D721Med (cell line): ENCODE measurements around the gene SKAP2.
A peak's percentile ranks its signal among the peaks of the same experiment; 100 is the strongest.

Experiments
- DNase-seq: peaks from one replicate; pipeline ENCODE4 v3.0.0; 2011; ENCODE audit warnings: low spot score; ENCODE audit not compliant: insufficient read length
- FAIRE-seq: peaks from 2 replicates; lab custom pipeline; 2011; peaks lifted over from hg19 to GRCh38; lab: Jason Lieb, UNC
- TF ChIP-seq, protein P1 (sequence below): IDR thresholded peaks from 2 replicates; pipeline ENCODE4 v1.5.1; 2012; ENCODE audit warnings: mild to moderate bottlenecking, control low read depth; ENCODE audit not compliant: insufficient read depth; ENCODE audit errors: missing control alignments

Gene SKAP2

DNA sequence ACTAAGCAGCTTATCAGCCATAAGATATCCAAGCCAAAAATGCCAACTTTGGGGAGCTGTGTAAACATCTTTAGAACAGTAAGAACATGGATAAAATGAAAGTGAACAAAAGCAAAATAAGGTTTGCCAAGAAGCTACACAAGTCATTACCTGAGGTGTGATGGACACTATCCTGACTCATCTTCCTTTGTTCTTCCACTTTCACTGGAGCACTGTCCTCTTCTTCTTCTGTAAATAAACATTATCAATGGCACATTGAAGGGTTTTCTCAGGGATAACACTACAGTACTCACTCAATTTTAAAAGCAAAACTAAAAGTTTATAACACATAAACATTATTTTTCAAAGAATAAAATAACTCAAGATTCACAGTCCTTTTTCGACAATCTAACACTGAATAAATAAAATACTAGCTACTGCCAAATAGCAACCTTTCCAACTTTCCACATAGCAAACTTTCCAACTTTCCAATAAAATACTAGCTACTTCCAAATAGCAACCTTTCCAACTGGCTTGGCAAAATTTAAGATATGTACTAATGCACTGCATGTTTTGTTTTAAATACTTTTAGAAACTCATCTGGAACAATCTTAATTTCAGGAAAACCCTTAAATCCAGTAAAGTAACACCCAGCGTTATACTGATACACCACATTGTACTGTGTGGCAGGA is 174.1 kb downstream of the SKAP2 start:
- FAIRE-seq (no peak), DNase-seq (no peak)
- TF ChIP-seq, protein P1, sequence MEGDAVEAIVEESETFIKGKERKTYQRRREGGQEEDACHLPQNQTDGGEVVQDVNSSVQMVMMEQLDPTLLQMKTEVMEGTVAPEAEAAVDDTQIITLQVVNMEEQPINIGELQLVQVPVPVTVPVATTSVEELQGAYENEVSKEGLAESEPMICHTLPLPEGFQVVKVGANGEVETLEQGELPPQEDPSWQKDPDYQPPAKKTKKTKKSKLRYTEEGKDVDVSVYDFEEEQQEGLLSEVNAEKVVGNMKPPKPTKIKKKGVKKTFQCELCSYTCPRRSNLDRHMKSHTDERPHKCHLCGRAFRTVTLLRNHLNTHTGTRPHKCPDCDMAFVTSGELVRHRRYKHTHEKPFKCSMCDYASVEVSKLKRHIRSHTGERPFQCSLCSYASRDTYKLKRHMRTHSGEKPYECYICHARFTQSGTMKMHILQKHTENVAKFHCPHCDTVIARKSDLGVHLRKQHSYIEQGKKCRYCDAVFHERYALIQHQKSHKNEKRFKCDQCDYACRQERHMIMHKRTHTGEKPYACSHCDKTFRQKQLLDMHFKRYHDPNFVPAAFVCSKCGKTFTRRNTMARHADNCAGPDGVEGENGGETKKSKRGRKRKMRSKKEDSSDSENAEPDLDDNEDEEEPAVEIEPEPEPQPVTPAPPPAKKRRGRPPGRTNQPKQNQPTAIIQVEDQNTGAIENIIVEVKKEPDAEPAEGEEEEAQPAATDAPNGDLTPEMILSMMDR: no peak

DNA sequence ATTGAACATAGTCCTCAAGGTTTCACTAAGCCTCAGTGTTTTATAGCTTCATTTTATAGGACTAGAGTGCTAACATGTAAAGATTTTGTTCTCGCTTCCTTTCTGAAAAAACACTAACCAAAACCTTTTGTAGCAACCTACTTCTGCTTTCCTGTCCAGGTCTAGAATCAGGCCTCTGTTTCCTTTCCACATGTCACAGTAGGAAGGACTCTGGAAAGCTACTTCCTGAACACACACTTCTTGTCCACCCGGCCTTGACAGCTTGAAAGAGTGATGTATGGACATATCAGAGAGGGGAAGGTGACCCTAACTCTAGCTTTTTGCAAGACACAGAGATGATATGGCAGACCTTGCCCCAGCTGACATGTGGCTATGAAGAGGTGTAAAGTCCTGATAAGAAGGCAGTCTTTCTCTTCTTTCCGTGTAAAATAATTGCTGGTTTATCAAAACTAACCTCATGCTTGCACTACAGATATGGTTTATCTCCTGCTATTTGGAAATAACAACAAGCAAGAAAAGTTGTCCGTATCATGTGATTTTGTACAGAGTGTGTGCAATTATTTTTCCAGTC is 175.4 kb downstream of the SKAP2 start:
- FAIRE-seq (no peak), DNase-seq (no peak)
- TF ChIP-seq, protein P1: no peak

GRCh38 chr7:26688388-26688787 is 176.0 kb downstream of the SKAP2 start:
- FAIRE-seq: no peak

GRCh38 chr7:26687032-26687431 is 177.4 kb downstream of the SKAP2 start:
- DNase-seq (no peak), FAIRE-seq (no peak)

More at GRCh38 chr7:26688388-26688787, 176.0 kb downstream of the SKAP2 start:
- DNase-seq: no peak
- TF ChIP-seq, protein P1: no peak

GRCh38 chr7:26686448-26686981 is 177.9 kb downstream of the SKAP2 start:
- DNase-seq: no peak
- TF ChIP-seq, protein P1: peak; percentile 57
- FAIRE-seq: no peak

More at GRCh38 chr7:26687032-26687431, 177.4 kb downstream of the SKAP2 start:
- TF ChIP-seq, protein P1: no peak

DNA sequence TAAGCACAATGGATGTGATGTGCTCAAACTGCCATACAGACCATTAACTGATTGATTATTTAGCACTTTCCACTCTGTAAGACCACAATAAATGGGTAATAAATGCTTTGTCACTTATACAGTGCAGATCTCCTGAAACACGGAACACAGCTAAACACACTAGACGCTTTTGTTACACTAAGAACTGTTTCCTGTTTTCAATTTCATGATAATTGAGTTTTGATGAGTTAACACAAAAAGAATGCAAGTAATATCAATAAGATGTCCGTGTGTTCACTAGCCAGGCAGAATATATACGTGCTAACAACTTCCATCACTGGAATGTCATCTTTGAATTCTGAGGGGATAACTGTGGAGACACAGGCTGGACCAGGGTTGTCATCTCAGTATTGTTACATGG is 178.8 kb downstream of the SKAP2 start:
- no peak for FAIRE-seq
- TF ChIP-seq, protein P1: no peak
- no peak for DNase-seq

- DNase-seq (no peak), FAIRE-seq (no peak)
- TF ChIP-seq, protein P1: no peak
These were observed 179.9 kb downstream of the SKAP2 start for GRCh38 chr7:26684447-26684846.
